Psoas muscle (tissue), 8 donors: ENCODE measurements around the gene CUEDC1. TPM values are rescaled to one million over a fixed set of nuclear protein-coding genes. Genes with fewer than 3 reads are reported as not detected.
A peak's percentile ranks its signal among the peaks of the same experiment; 100 is the strongest.

Source experiments
- ATAC-seq, 4 donors: fragments of 200-7000 bp; cut with Tn5 transposase; one replicate each; pipeline ENCODE4 v1.9.1; 2020; ENCODE audit warnings: moderate library complexity in 3 of 4, mild to moderate bottlenecking in 2 of 4
- DNase-seq, 2 donors: peaks; one replicate each; pipeline ENCODE4 v3.0.0-alpha.2; 2020
- H3K27ac ChIP-seq: fragments of 200-600 bp; one replicate; pipeline ENCODE4 v1.8.0; 2022
- H3K27me3 ChIP-seq, 3 donors: fragments of 200-600 bp in 1 of 3; one replicate each; pipeline versions ENCODE4 v1.6.1 to v1.8.0; 2013 to 2022; ENCODE audit warnings: low read length in 2 of 3, mild to moderate bottlenecking in 2 of 3, moderate library complexity in 1 of 3; ENCODE audit not compliant: insufficient read depth in 3 of 3
- H3K36me3 ChIP-seq, 2 donors: fragments of 200-600 bp in 1 of 2; one replicate each; pipeline versions ENCODE4 v1.6.1 to v1.8.0; 2013 to 2022; ENCODE audit warnings: low read depth in 1 of 2, mild to moderate bottlenecking in 1 of 2, moderate library complexity in 1 of 2; ENCODE audit not compliant: insufficient read depth in 1 of 2
- H3K4me1 ChIP-seq: fragments of 200-600 bp; one replicate; pipeline ENCODE4 v1.8.0; 2022
- H3K4me3 ChIP-seq: fragments of 200-600 bp; one replicate; pipeline ENCODE4 v1.8.0; 2022; ENCODE audit warnings: mild to moderate bottlenecking
- H3K9me3 ChIP-seq: fragments of 200-600 bp; one replicate; pipeline ENCODE4 v1.8.0; 2022
- WGBS, 3 donors: extraction: QIAGEN DNeasy Blood & Tissue Kit; methylation state at CpG; one replicate each; pipeline versions ENCODE4 v1.1.6 to v1.1.7; 2013; 5-methylcytosine and 5-hydroxymethylcytosine counted together
- intact Hi-C, 2 donors: fragments of 100-400 bp; cut with DNase I; formaldehyde crosslinking; loops; one replicate each; pipeline versions ENCODE4 v1.11.0 to v1.14.2; 2022
- polyA plus RNA-seq, 3 donors: library from polyadenylated mRNA; stranded (reverse); fragments of 200-250 nt; gene quantifications; one replicate each; pipeline ENCODE4 v1.2.3, GENCODE V29; 2013
- total RNA-seq, 4 donors: library from RNA; stranded (reverse); fragmentation: NEBNext Ultra II Directional in 2 of 4; extraction: Animal tissue kit (Norgen Biotek cat#: 25700) in 2 of 4; gene quantifications; one replicate each; pipeline versions ENCODE4 v1.2.1 to v1.2.4, GENCODE V29; 2021 to 2023
- TF ChIP-seq, protein P1 (sequence below): fragments of 200-600 bp; IDR thresholded peaks from one replicate; pipeline ENCODE4 v1.8.0; 2022; ENCODE audit warnings: antibody characterized with exemption
- donor health status: healthy with polysubstance abuse.
- donor health status: DM: no; HTN: no; CAD: no; lungs with moderate emphysema.
- donor health status: Bipolar disorder and iron deficiency.
- donor health status: healthy.
- donor health status: DM: yes; HTN: yes; CAD: no.
- donor health status: DM: no; HTN: no; CAD: no.
- donor health status: DM: no; HTN: no; CAD: no.
- donor health status: DM: yes; HTN: yes; CAD: no.

Gene CUEDC1
- total and polyA plus RNA-seq, 7 donors: 28.0 to 67.2 (median 46.4) TPM

DNA sequence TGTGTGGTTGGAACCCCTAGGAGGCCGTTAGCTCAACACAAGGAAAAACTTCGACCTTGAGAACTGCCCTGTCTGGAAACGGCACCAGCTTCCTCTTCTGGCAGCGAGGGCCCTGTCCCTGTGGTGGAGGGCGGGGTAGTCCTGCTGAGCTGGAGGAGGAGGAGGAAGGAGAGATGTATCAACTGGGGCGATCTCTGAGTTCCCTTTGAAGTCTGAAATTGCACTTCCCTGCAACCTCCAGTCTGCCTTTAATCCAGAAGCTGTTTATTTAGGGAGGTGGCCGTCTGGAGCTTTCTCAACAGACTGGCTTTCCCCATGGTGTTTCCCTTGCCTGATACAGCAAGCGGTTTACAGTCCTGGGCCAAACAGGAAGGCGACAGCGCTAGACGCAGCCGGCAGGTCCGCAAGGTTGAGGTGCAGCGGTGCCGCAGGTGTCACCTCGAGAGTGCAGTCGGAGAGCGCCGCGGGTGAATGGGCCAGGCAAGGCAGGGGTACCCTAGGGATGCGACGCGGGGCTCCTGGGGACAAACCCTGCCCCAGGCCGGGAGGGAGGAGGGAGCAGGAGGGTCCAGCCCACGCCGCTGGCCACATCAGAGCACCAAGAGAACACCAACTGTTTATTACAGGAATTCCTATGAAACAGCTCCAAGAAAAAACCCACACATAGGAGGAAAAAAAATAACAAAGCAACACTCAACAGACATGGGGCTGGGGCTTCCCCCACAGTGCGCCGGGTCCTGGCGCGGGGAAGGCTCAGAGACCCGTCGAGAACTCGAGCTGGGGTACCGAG lies 94.0 kb downstream of the CUEDC1 start:
- intact Hi-C loops: no loop called here
- WGBS, 3 donors: 6 to 18% (median 6%) methylated on average over 34 of the region's 34 CpGs
- peaks cover 45% of the 10 kb centered on the region for H3K4me1 ChIP-seq
- peak overlapping the region; percentile 93 for H3K27ac ChIP-seq
- ATAC-seq (peak; percentile 31 to 51 (median 44)), DNase-seq (peak; percentile 64 to 72)
- peak overlapping the region; percentile 72 for H3K4me3 ChIP-seq
- TF ChIP-seq, protein P1, sequence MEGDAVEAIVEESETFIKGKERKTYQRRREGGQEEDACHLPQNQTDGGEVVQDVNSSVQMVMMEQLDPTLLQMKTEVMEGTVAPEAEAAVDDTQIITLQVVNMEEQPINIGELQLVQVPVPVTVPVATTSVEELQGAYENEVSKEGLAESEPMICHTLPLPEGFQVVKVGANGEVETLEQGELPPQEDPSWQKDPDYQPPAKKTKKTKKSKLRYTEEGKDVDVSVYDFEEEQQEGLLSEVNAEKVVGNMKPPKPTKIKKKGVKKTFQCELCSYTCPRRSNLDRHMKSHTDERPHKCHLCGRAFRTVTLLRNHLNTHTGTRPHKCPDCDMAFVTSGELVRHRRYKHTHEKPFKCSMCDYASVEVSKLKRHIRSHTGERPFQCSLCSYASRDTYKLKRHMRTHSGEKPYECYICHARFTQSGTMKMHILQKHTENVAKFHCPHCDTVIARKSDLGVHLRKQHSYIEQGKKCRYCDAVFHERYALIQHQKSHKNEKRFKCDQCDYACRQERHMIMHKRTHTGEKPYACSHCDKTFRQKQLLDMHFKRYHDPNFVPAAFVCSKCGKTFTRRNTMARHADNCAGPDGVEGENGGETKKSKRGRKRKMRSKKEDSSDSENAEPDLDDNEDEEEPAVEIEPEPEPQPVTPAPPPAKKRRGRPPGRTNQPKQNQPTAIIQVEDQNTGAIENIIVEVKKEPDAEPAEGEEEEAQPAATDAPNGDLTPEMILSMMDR: no peak
- H3K27me3 ChIP-seq: no peaks in the 10 kb centered on the region
- no peaks in the 10 kb centered on the region for H3K9me3 ChIP-seq
- H3K36me3 ChIP-seq: peaks cover 0 to 20% of the 10 kb centered on the region in 2 donors

DNA sequence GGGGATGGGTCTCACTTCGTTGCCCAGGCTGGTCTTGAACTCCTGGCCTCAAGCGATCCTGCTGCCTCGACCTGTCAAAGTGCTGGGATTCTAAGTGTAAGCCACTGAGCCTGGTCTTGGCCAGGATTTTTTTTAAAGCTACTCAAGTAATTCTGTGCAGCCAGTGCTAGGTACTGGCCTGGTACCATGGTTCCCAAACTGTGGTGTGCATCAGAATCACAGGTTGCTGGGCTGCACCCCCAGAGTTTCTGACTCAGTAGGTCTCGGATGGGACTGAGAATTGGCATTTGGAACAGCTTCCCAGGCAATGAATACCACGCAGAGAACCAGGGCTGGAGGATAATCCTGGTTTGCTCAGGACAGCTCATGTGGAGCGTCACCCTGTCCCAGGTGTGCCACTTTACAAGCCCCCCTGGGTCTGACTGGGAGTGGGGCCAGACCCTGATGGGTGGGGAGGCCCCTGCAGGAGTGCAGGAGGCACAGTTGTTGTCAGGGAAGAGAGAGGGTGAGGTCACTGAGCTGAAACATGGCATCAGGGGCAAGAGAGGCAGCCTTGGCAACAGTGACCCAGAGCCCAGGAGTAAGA lies 94.7 kb downstream of the CUEDC1 start:
- H3K9me3 ChIP-seq: no peaks in the 10 kb centered on the region
- 43 to 77% (median 44%) methylated on average over 6 of the region's 6 CpGs for WGBS, 3 donors
- TF ChIP-seq, protein P1: no peak
- intact Hi-C loops: no loop called here
- H3K27me3 ChIP-seq: no peaks in the 10 kb centered on the region
- H3K27ac ChIP-seq: peak overlapping the region; percentile 93
- DNase-seq (peak in 1 of 2 donors; percentile 61), ATAC-seq (peak in 1 of 4 donors; percentile 1)
- H3K4me3 ChIP-seq: peak overlapping the region; percentile 72
- peaks cover 48% of the 10 kb centered on the region for H3K4me1 ChIP-seq
- peaks cover 0 to 13% of the 10 kb centered on the region in 2 donors for H3K36me3 ChIP-seq

- peaks cover 48% of the 10 kb centered on the region for H3K4me1 ChIP-seq
- intact Hi-C loops: loop anchor here (2.0 to 10.0 kb wide), 7 partner anchors 32 to 257 kb away; partner anchors contain the start of gene DYNLL2 (in 1 of the 2)
Measured at GRCh38 chr17:57859601-57860413, 95.4 kb downstream of the CUEDC1 start.

GRCh38 chr17:57858838-57859237 lies 96.4 kb downstream of the CUEDC1 start:
- Histone ChIP-seq H3K4me1 (peaks cover 54% of the 10 kb centered on the region), H3K9me3 (no peaks in the 10 kb centered on the region), H3K27ac (peak overlapping the region; percentile 93), H3K4me3 (no peak overlapping the region), H3K36me3 (no peaks in the 10 kb centered on the region), H3K27me3 (no peaks in the 10 kb centered on the region)
- TF ChIP-seq, protein P1: no peak
- DNase-seq (no peak), ATAC-seq (no peak)
- intact Hi-C loops: loop anchor here (2.0 to 10.0 kb wide), 7 partner anchors 33 to 258 kb away; partner anchors contain the start of gene DYNLL2 (in 1 of the 2)
- WGBS, 3 donors: 68 to 82% (median 76%) methylated on average over 5 of the region's 5 CpGs

More at GRCh38 chr17:57859601-57860413, 95.4 kb downstream of the CUEDC1 start:
- TF ChIP-seq, protein P1: no peak
- H3K27ac ChIP-seq: peak overlapping the region; percentile 93
- H3K4me3 ChIP-seq: no peak overlapping the region
- no peaks in the 10 kb centered on the region for H3K27me3 ChIP-seq
- WGBS, 3 donors: 30 to 45% (median 37%) methylated on average over 13 of the region's 13 CpGs
- DNase-seq: no peak
- H3K9me3 ChIP-seq: no peaks in the 10 kb centered on the region
- H3K36me3 ChIP-seq: peaks cover 0 to 7% of the 10 kb centered on the region in 2 donors
- ATAC-seq: no peak
